WTC11 (cell line): ENCODE results near the gene PIF1.

ENCODE experiments used
- CREB1 ChIP-seq: sonication (generic); formaldehyde crosslinking; IDR thresholded peaks from 2 replicates; pipeline ENCODE4 v1.8.0; 2023; ENCODE audit warnings: mild to moderate bottlenecking, missing genetic modification reagents
- CTCF ChIP-seq: fragments of 200-600 bp; IDR thresholded peaks from 2 replicates; pipeline ENCODE4 v1.8.0; 2022; ENCODE audit warnings: antibody characterized with exemption
- ESRRA ChIP-seq: sonication (generic); formaldehyde crosslinking; IDR thresholded peaks from 2 replicates; pipeline ENCODE4 v1.8.1; 2022; ENCODE audit warnings: mild to moderate bottlenecking, missing genetic modification reagents, borderline replicate concordance
- FOXK1 ChIP-seq: sonication (generic); formaldehyde crosslinking; IDR thresholded peaks from 2 replicates; pipeline ENCODE4 v1.8.0; 2022; ENCODE audit warnings: mild to moderate bottlenecking, moderate library complexity, missing genetic modification reagents
- MAX ChIP-seq: sonication (generic); formaldehyde crosslinking; IDR thresholded peaks from 2 replicates; pipeline ENCODE4 v1.8.0; 2022; ENCODE audit warnings: mild to moderate bottlenecking, missing genetic modification reagents
- NFYB ChIP-seq: sonication (generic); formaldehyde crosslinking; conservative IDR thresholded peaks from 2 replicates; pipeline ENCODE4 v1.8.0; 2022; ENCODE audit warnings: low read depth, missing genetic modification reagents
- SP1 ChIP-seq: sonication (generic); formaldehyde crosslinking; conservative IDR thresholded peaks from 2 replicates; pipeline ENCODE4 v1.8.1; 2022; ENCODE audit warnings: missing genetic modification reagents
- TCF7 ChIP-seq: sonication (generic); formaldehyde crosslinking; IDR thresholded peaks from 2 replicates; pipeline ENCODE4 v1.8.0; 2022; ENCODE audit warnings: mild to moderate bottlenecking, low read depth, missing genetic modification reagents, moderate library complexity
- ZNF512 ChIP-seq: sonication (generic); formaldehyde crosslinking; IDR thresholded peaks from 2 replicates; pipeline ENCODE4 v1.8.1; 2022; ENCODE audit warnings: missing genetic modification reagents, borderline replicate concordance
- TF ChIP-seq, protein P1 (sequence below): sonication (generic); formaldehyde crosslinking; IDR thresholded peaks from 2 replicates; pipeline ENCODE4 v1.8.1; 2023; ENCODE audit warnings: mild to moderate bottlenecking, moderate library complexity, missing genetic modification reagents
- TF ChIP-seq, protein P2 (sequence below): sonication (generic); formaldehyde crosslinking; IDR thresholded peaks from 2 replicates; pipeline ENCODE4 v1.8.0; 2022; ENCODE audit warnings: mild to moderate bottlenecking, missing genetic modification reagents

GRCh38 chr15:64841060-64841343 is 15.6 kb upstream of the PIF1 start:
- TF ChIP-seq CREB1 (CRISPR knock-in tag) (no peak), ESRRA (no peak), CTCF (no peak), SP1 (no peak), ZNF512 (CRISPR knock-in tag) (no peak), TCF7 (no peak), FOXK1 (CRISPR knock-in tag) (no peak), MAX (peak; percentile 47; the same call in 1 of the 2 replicates), NFYB (CRISPR knock-in tag) (no peak)
- TF ChIP-seq, protein P1, sequence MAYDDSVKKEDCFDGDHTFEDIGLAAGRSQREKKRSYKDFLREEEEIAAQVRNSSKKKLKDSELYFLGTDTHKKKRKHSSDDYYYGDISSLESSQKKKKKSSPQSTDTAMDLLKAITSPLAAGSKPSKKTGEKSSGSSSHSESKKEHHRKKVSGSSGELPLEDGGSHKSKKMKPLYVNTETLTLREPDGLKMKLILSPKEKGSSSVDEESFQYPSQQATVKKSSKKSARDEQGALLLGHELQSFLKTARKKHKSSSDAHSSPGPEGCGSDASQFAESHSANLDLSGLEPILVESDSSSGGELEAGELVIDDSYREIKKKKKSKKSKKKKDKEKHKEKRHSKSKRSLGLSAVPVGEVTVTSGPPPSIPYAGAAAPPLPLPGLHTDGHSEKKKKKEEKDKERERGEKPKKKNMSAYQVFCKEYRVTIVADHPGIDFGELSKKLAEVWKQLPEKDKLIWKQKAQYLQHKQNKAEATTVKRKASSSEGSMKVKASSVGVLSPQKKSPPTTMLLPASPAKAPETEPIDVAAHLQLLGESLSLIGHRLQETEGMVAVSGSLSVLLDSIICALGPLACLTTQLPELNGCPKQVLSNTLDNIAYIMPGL (CRISPR knock-in tag) = no peak
- TF ChIP-seq, protein P2, sequence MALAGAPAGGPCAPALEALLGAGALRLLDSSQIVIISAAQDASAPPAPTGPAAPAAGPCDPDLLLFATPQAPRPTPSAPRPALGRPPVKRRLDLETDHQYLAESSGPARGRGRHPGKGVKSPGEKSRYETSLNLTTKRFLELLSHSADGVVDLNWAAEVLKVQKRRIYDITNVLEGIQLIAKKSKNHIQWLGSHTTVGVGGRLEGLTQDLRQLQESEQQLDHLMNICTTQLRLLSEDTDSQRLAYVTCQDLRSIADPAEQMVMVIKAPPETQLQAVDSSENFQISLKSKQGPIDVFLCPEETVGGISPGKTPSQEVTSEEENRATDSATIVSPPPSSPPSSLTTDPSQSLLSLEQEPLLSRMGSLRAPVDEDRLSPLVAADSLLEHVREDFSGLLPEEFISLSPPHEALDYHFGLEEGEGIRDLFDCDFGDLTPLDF (CRISPR knock-in tag) = no peak
